ENCODE results near the gene ALX4.

The ALX4 gene

DNA sequence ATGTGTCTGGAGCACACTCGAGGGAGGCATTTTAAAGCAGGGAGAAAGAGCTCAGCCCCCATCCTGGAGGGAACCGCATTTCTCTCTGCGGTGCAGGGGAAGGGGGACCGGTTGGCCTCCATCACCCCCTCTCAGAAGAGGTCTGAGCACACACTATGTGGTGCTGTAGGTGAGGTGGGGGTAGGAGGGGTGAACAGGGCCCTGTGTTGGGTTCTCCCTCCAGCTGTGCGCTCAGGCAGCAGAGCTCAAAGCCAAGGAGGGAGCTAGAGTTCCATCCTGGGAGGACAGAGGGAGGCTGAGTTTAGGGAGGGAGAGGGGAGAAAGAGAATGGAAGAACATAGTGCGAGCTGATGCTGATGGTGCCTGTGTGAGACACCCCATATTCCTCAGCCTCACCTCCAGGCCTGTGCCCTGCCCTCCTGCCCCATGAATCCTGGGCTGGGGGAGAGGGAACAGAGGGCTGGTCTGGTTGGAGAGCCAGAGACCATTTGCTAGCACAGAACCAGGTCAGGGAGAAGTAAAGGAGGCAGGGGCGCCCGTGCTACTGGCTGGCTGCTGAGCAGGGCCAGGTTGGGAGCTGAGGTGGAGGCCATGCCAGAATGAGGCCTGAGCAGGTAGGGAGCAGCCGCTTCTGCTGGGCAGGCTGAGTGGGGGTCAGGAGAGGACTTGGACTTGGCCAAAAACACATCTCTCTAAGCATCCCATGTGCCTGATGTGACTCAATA lies 43.7 kb downstream of the ALX4 start:
- H3K27me3 ChIP-seq (ENCODE audit: insufficient read depth, insufficient read length): peaks cover 3% of the 10 kb centered on the region
- no peak overlapping the region for H3K4me3 ChIP-seq (ENCODE audit: insufficient read length, low read depth)
- H3K9ac ChIP-seq (ENCODE audit: insufficient read length, low read depth): no peak overlapping the region
- H3K4me1 ChIP-seq (ENCODE audit: insufficient read depth, insufficient read length): peaks cover 28% of the 10 kb centered on the region
- H3K36me3 ChIP-seq (ENCODE audit: insufficient read depth, insufficient read length, low read length): no peaks in the 10 kb centered on the region
- H3K9me3 ChIP-seq (ENCODE audit: insufficient read depth, low read length): no peaks in the 10 kb centered on the region
- no peak for TF ChIP-seq YY1 (IDR thresholded peaks at IDR 0.05; ENCODE audit: insufficient read depth, insufficient read length)
- no peak for TF ChIP-seq ZNF274 (IDR thresholded peaks at IDR 0.05; ENCODE audit: low read depth, low read length)
- no peak for TF ChIP-seq SUZ12 (IDR thresholded peaks at IDR 0.05; ENCODE audit: extremely low read depth, insufficient read depth, insufficient read length)
- no peak for DNase-seq (ENCODE audit: low read depth, low spot score)

- Histone ChIP-seq H3K27me3 (ENCODE audit: insufficient read depth, insufficient read length) (peaks cover 3% of the 10 kb centered on the region), H3K4me1 (ENCODE audit: insufficient read depth, insufficient read length) (peaks cover 19% of the 10 kb centered on the region), H3K4me3 (ENCODE audit: insufficient read length, low read depth) (no peak overlapping the region), H3K9ac (ENCODE audit: insufficient read length, low read depth) (no peak overlapping the region), H3K9me3 (ENCODE audit: insufficient read depth, low read length) (no peaks in the 10 kb centered on the region), H3K36me3 (ENCODE audit: insufficient read depth, insufficient read length, low read length) (no peaks in the 10 kb centered on the region)
- DNase-seq (ENCODE audit: low read depth, low spot score): no peak
- TF ChIP-seq ZNF274 (IDR thresholded peaks at IDR 0.05; ENCODE audit: low read depth, low read length): no peak
- TF ChIP-seq YY1 (IDR thresholded peaks at IDR 0.05; ENCODE audit: insufficient read depth, insufficient read length): no peak
- TF ChIP-seq SUZ12 (IDR thresholded peaks at IDR 0.05; ENCODE audit: extremely low read depth, insufficient read depth, insufficient read length): no peak
Observed at GRCh38 chr11:44264761-44265160, 45.2 kb downstream of the ALX4 start.

GRCh38 chr11:44264438-44264749 lies 45.5 kb downstream of the ALX4 start:
- DNase-seq (ENCODE audit: low read depth, low spot score): no peak
- H3K4me1 ChIP-seq (ENCODE audit: insufficient read depth, insufficient read length): peaks cover 19% of the 10 kb centered on the region
- H3K27me3 ChIP-seq (ENCODE audit: insufficient read depth, insufficient read length): peaks cover 3% of the 10 kb centered on the region
- H3K9me3 ChIP-seq (ENCODE audit: insufficient read depth, low read length): no peaks in the 10 kb centered on the region
- no peak overlapping the region for H3K4me3 ChIP-seq (ENCODE audit: insufficient read length, low read depth)
- no peak overlapping the region for H3K9ac ChIP-seq (ENCODE audit: insufficient read length, low read depth)
- no peaks in the 10 kb centered on the region for H3K36me3 ChIP-seq (ENCODE audit: insufficient read depth, insufficient read length, low read length)
- TF ChIP-seq YY1 (IDR thresholded peaks at IDR 0.05; ENCODE audit: insufficient read depth, insufficient read length): no peak
- TF ChIP-seq SUZ12 (IDR thresholded peaks at IDR 0.05; ENCODE audit: extremely low read depth, insufficient read depth, insufficient read length): no peak
- TF ChIP-seq ZNF274 (IDR thresholded peaks at IDR 0.05; ENCODE audit: low read depth, low read length): no peak

- DNase-seq (ENCODE audit: low read depth, low spot score): no peak
- no peak for TF ChIP-seq ZNF274 (IDR thresholded peaks at IDR 0.05; ENCODE audit: low read depth, low read length)
- TF ChIP-seq SUZ12 (IDR thresholded peaks at IDR 0.05; ENCODE audit: extremely low read depth, insufficient read depth, insufficient read length): no peak
- no peak for TF ChIP-seq YY1 (IDR thresholded peaks at IDR 0.05; ENCODE audit: insufficient read depth, insufficient read length)
- Histone ChIP-seq H3K4me1 (ENCODE audit: insufficient read depth, insufficient read length) (peaks cover 17% of the 10 kb centered on the region), H3K9ac (ENCODE audit: insufficient read length, low read depth) (no peak overlapping the region), H3K9me3 (ENCODE audit: insufficient read depth, low read length) (no peaks in the 10 kb centered on the region), H3K27me3 (ENCODE audit: insufficient read depth, insufficient read length) (peaks cover 3% of the 10 kb centered on the region), H3K36me3 (ENCODE audit: insufficient read depth, insufficient read length, low read length) (no peaks in the 10 kb centered on the region), H3K4me3 (ENCODE audit: insufficient read length, low read depth) (no peak overlapping the region)
Observed at GRCh38 chr11:44263738-44264437, 46.1 kb downstream of the ALX4 start.

DNA sequence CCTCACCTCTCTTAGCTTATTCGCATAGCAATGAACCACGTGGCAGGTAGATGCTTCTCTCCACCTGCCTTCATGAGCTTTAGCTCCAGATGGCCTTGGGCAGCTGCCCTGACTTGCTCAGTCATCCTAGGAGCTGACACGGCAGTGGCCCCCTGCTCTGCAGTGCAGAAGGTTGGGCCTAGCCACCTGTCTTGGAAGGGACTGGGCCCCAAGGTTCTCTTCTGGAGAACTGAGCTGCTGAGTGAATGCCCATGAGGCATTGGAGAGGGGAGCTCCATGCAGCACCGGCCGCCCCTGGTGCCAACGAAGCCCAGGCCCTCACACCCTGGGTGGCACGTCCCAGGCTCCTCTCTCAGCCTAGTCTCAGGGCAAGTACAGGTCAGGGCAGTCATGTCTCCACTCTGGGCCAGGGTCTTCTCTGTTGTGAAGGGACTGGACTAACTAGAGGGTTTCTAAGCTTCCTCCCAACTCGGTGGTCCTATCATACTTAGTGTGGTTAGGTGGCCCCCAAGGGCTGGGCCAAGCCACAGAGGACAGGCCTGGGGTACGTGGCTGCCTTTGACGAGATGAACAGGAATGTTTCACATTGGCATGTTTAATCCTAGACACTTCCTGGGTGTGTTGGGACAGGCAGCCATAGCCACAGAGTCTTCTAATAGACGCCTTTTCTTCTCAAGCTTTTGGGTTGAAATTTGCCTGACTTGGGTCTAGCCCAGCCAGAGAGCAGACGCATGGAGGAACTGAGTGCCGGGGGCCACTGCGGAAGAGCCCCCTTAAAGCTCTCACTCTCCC lies 47.9 kb downstream of the ALX4 start:
- no peak for TF ChIP-seq ZNF274 (IDR thresholded peaks at IDR 0.05; ENCODE audit: low read depth, low read length)
- TF ChIP-seq YY1 (IDR thresholded peaks at IDR 0.05; ENCODE audit: insufficient read depth, insufficient read length): no peak
- no peak for TF ChIP-seq SUZ12 (IDR thresholded peaks at IDR 0.05; ENCODE audit: extremely low read depth, insufficient read depth, insufficient read length)
- no peaks in the 10 kb centered on the region for H3K9me3 ChIP-seq (ENCODE audit: insufficient read depth, low read length)
- no peaks in the 10 kb centered on the region for H3K36me3 ChIP-seq (ENCODE audit: insufficient read depth, insufficient read length, low read length)
- no peak overlapping the region for H3K4me3 ChIP-seq (ENCODE audit: insufficient read length, low read depth)
- DNase-seq (ENCODE audit: low read depth, low spot score): no peak
- no peak overlapping the region for H3K9ac ChIP-seq (ENCODE audit: insufficient read length, low read depth)
- peaks cover 10% of the 10 kb centered on the region for H3K4me1 ChIP-seq (ENCODE audit: insufficient read depth, insufficient read length)
- peaks cover 3% of the 10 kb centered on the region for H3K27me3 ChIP-seq (ENCODE audit: insufficient read depth, insufficient read length)

- Histone ChIP-seq H3K9me3 (ENCODE audit: insufficient read depth, low read length) (no peaks in the 10 kb centered on the region), H3K4me3 (ENCODE audit: insufficient read length, low read depth) (no peak overlapping the region), H3K9ac (ENCODE audit: insufficient read length, low read depth) (no peak overlapping the region), H3K27me3 (ENCODE audit: insufficient read depth, insufficient read length) (no peaks in the 10 kb centered on the region), H3K36me3 (ENCODE audit: insufficient read depth, insufficient read length, low read length) (no peaks in the 10 kb centered on the region), H3K4me1 (ENCODE audit: insufficient read depth, insufficient read length) (peaks cover 5% of the 10 kb centered on the region)
- TF ChIP-seq ZNF274 (IDR thresholded peaks at IDR 0.05; ENCODE audit: low read depth, low read length): no peak
- TF ChIP-seq YY1 (IDR thresholded peaks at IDR 0.05; ENCODE audit: insufficient read depth, insufficient read length): no peak
- DNase-seq (ENCODE audit: low read depth, low spot score): no peak
Observed at GRCh38 chr11:44260081-44260480, 49.9 kb downstream of the ALX4 start.

Data from NT2/D1 (cell line).